Suprapubic skin (tissue), 3 donors: ENCODE measurements around the gene PIK3AP1.

Experiments
- CTCF ChIP-seq, 2 donors: fragments of 200-600 bp in 1 of 2; fragments of 450-650 bp in 1 of 2; sonication (generic) in 1 of 2; IDR thresholded peaks; one replicate each; pipeline ENCODE4 v1.5.1; 2016 to 2019; ENCODE audit warnings: antibody characterized with exemption in 2 of 2, mild to moderate bottlenecking in 1 of 2, moderate library complexity in 1 of 2
- POLR2A ChIP-seq, 2 donors: fragments of 450-650 bp; IDR thresholded peaks; one replicate each; pipeline ENCODE4 v1.6.1; 2017; ENCODE audit warnings: antibody characterized with exemption in 2 of 2, mild to moderate bottlenecking in 2 of 2, moderate library complexity in 2 of 2

GRCh38 chr10:96627292-96627691 is 93.0 kb downstream of the PIK3AP1 start:
- TF ChIP-seq CTCF (IDR thresholded peaks at IDR 0.05), result no peak
- no peak for TF ChIP-seq POLR2A (IDR thresholded peaks at IDR 0.05)
